Retinal pigment epithelial cell (primary cell): ENCODE measurements around the gene DMD.

Experiments
- DNase-seq: peaks from one replicate; pipeline ENCODE4 v3.0.0-alpha.2; 2010; ENCODE audit warnings: low read depth
- H3K4me3 ChIP-seq: 2 replicates; pipeline ENCODE4 v1.5.1; 2011; ENCODE audit warnings: mild to moderate bottlenecking, low read length, control low read depth, moderate library complexity
- CTCF ChIP-seq: conservative IDR thresholded peaks from 2 replicates; pipeline ENCODE4 v1.5.1; 2011; ENCODE audit warnings: low read depth, low read length, control low read depth, inconsistent platforms

DMD gene

GRCh38 chrX:31123335-31123734 is 2088.0 kb downstream of the DMD start:
- no peak for TF ChIP-seq CTCF
- H3K4me3 ChIP-seq = no peak overlapping the region
- DNase-seq = no peak

- H3K4me3 ChIP-seq = no peak overlapping the region
- peak; percentile 5 for DNase-seq
- TF ChIP-seq CTCF = no peak
Measured at GRCh38 chrX:31117266-31117665, 2094.1 kb downstream of the DMD start.

GRCh38 chrX:31115398-31115797 is 2096.0 kb downstream of the DMD start:
- H3K4me3 ChIP-seq = no peak overlapping the region
- no peak for TF ChIP-seq CTCF
- DNase-seq = no peak

- TF ChIP-seq CTCF = no peak
- H3K4me3 ChIP-seq = no peak overlapping the region
- DNase-seq = no peak
Measured at GRCh38 chrX:31114858-31115257, 2096.5 kb downstream of the DMD start.

- no peak for DNase-seq
- TF ChIP-seq CTCF = no peak
- H3K4me3 ChIP-seq = no peak overlapping the region
Measured at GRCh38 chrX:31112226-31112999, 2098.9 kb downstream of the DMD start.

- no peak for TF ChIP-seq CTCF
Measured at GRCh38 chrX:31110657-31111056, 2100.7 kb downstream of the DMD start.

GRCh38 chrX:31099536-31100090 is 2111.7 kb downstream of the DMD start:
- no peak overlapping the region for H3K4me3 ChIP-seq
- TF ChIP-seq CTCF = no peak
- DNase-seq = no peak

More at GRCh38 chrX:31110657-31111056, 2100.7 kb downstream of the DMD start:
- no peak overlapping the region for H3K4me3 ChIP-seq
- no peak for DNase-seq
